DND-41 (cell line): ENCODE measurements around the gene LMBR1L.

Experiments used
- CTCF ChIP-seq: IDR thresholded peaks from 2 replicates; pipeline ENCODE4 v1.5.1; 2012; ENCODE audit warnings: borderline replicate concordance, low read length, moderate library complexity, mild to moderate bottlenecking; ENCODE audit not compliant: poor library complexity, severe bottlenecking; ENCODE audit errors: extremely low read depth
- EZH2 ChIP-seq: IDR thresholded peaks from 3 replicates; pipeline ENCODE4 v1.6.1; 2012; ENCODE audit warnings: borderline replicate concordance, low read depth, mild to moderate bottlenecking, moderate library complexity, low read length, inconsistent platforms; ENCODE audit not compliant: severe bottlenecking

- TF ChIP-seq CTCF (no peak), EZH2 (no peak)
Measured at GRCh38 chr12:49092816-49093406, 17.7 kb downstream of the LMBR1L start.
